Fibroblast of skin of left biceps (primary cell): ENCODE data around the gene FAM234B.
"Not testable (repeated sequence)": the region's sequence is repeated elsewhere in the genome, so short reads cannot be mapped to it uniquely, and the experiment has no call there.

ENCODE experiments used
- DNase-seq, 2 experiments: peaks; one replicate each; pipeline ENCODE4 v3.0.0-alpha.2; 2013; ENCODE audit warnings: low read depth in 2 of 2

The FAM234B gene

DNA sequence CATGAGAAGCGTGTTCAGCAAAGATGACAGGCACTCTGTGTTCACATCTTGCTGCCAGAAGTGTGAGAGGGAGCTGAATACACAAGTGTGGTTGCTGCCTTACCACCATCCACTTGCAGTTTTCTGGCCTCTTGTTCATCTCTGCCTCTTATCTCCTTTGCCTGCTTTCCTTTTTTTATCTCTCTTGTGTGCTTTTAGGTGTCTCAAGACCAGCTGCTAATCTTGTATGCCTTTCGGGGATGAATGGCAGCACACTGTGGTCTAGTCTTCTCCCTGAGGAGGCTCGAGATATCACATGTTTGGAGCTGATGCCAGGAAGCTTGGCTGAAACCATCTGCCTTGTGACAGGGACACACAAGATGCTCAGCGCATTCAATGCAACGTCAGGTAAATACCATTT is 17.2 kb downstream of the FAM234B start:
- no peak for DNase-seq

DNA sequence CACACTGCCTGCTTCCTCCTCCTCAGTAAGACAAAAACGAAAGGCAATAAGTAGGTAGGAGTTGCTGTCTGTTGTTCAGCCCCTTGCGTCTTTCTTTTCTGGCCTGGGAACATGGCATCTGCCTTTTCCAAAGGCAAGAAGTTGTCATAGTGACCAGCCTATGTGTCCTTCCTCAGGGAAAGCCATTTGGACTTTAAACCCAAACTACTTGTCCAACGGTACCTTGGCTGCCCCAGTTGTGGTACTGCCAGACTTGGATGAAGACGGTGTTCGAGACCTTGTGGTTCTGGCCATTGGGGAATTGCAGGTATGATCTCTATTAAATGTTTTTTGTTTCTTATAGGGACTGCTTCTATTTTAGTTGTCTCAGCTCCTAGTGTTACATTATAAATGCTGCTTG is 18.5 kb downstream of the FAM234B start:
- no peak for DNase-seq

DNA sequence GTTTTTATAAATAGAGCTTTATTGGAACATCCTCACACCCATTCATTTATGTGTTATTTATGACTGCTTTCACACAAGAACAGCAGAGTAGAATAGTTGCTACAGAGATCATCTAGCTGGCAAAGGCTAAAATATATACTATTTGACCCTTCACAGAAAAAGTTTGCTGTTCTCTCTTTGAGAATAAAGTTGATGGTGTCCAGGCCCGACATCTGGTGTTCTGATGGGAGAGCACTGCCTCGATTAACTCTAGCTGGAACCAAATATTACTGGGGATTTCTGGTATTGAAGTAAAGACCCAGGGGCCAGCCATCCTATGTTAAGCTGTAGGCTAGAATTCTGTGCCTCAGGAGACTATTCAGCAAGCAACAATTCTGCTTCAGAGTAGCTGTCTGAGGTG is 21.8 kb downstream of the FAM234B start:
- no peak for DNase-seq

GRCh38 chr12:13066459-13066858 is 22.3 kb downstream of the FAM234B start:
- no peak for DNase-seq

DNA sequence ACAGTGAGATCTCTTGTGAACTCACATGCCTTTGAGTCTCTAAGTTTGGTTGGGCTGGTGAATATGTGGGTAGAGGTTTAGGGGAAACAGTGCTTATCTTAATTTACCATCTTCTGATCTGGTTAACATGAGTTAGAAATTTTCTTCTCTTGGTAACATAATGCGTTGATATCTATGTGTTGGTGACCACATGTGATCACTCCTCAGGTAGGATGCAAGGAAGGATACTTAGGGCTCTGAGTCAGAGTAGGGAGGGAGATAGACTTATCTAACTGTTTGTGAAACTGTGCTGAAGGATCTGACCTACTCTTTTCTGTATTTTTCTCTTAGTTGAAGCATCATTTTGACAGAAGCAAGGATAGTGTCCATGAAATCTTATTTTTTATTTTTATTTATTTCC is 23.1 kb downstream of the FAM234B start:
- DNase-seq, result no peak

- DNase-seq, result no peak
Observed at GRCh38 chr12:13069380-13069779, 25.2 kb downstream of the FAM234B start.

DNA sequence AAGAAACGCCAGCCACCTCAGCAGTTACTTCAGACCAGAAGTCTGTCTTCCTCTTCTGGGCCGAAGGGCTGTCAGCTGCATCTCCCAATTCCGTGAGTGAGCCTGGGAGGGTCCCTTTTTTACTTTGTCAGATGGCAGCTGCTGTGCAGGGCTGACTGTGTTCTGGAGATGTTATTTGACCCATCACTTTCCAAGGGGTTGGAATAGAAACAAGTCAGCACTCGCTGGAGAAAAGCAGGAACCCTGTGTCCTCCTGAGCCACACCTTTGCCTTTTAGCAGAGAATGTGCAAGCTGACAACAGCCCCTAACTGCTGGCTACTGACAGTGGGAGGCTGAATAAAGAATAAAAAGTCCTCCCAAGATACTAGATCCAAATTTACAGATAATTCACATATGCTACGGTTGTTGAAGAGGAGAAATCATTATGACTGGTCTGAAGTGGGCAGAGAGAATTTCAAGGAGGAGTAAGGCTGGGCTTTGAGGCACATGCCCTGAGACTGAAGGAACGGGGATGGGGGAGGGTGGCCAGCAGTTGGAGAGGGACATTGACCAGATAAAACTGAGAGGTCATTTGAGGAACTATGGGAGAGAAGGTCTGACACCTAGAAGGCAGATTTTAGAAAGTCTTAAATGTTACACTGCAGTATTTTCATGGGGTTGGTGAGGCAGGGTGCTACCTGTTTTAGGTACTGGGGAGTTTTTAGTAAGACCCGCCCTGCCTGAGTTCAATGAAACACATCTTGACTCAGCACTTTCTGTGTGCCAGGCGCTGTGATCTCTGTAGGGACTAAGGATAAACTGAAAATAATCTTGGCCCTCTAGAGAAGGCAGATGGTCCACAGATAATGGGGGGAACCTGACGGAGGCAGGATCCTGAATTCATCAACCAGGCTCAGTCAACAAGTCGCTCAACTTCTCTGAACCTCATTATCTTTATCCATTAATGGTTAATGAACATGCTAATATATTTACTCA is 27.4 kb downstream of the FAM234B start:
- DNase-seq, result no peak

- DNase-seq, result no peak
Observed at GRCh38 chr12:13073173-13073572, 29.0 kb downstream of the FAM234B start.

- no peak for DNase-seq
Observed at GRCh38 chr12:13074396-13075117, 30.4 kb downstream of the FAM234B start.

DNA sequence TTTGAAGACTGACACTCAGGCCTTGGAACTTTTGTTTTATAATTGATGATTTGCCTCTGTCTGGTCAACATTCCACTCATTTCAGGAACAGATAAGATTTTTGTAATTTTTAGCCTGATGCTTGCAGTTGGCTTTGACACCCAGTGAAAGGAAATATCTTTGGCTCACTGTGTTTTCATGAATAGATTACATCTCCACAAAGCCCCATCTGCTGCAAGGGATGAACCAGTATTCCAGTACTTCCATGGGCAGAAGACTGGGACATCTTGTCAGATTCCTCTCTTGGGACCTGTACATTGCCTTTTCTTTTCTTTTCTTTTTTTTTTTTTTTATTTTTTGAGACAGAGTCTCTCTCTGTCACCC is 30.9 kb downstream of the FAM234B start:
- DNase-seq, result no peak

GRCh38 chr12:13075786-13076570 is 31.8 kb downstream of the FAM234B start:
- DNase-seq, result no peak

GRCh38 chr12:13079440-13079906 is 35.3 kb downstream of the FAM234B start:
- no peak for DNase-seq

DNA sequence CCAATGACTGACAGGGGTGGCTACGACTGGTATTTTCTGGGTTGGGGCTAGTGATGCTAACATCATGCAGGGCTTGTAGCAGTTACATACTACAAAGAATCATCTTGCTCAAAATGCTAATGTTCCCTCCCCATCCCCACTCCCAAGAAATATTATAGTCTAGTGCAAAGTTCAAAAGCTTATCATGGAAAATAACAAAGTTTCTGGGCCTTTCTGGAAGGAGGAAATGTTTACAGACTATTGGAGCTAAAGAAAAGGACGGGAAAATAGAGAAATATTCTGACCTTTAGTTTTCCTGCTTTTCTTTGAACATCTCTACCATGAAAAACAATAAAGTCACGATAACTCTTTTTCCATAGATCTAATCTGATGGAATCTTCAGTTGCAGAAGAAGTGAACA is 36.1 kb downstream of the FAM234B start:
- no peak for DNase-seq

GRCh38 chr12:13082861-13083260 is 38.7 kb downstream of the FAM234B start:
- DNase-seq, result no peak

DNA sequence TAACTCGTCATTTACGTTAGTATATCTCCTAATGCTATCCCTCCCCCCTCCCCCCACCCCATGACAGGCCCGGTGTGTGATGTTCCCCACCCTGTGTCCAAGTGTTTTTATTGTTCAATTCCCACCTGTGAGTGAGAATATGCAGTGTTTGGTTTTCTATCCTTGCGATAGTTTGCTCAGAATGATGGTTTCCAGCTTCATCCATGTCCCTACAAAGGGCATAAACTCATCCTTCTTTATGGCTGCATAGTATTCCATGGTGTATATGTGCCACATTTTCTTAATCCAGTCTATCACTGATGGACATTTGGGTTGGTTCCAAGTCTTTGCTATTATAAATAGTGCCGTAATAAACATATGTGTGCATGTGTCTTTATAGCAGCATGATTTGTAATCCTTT is 39.5 kb downstream of the FAM234B start:
- DNase-seq, result not testable (repeated sequence)

GRCh38 chr12:13084898-13085640 is 40.9 kb downstream of the FAM234B start:
- DNase-seq, result no peak

DNA sequence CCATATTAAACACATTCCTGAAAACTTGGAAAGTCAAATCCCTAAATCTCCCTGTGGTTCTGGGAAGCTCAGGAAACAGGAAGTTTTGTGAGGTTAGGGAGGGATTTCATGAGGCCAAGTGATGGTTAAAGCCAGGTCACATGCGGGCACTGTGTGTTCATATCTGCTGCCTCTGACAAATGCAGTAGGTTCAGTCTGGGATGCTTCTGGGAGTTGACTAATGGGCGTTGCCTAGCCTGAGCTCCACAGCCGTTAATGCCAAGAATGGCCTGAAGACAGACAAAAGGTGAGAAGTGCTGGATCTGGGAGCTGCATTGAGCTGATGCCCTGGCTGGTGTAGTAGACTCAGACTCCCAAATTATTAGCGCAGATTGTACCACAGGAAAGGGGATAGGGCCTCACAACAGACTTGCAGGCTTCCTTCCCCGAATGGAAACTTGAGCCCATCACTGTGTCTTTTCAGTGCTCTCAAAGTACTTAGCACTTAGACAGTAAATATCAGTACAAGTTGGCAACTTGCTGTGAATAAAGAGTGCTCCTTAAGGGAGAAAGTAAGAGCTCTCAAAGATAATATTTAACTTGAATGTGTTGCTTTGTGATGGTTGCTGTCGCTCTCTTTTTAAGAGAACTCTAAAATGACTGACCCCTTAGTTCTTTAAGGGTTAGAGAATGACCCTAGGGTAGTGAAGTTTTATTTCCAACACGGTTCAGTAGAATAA is 41.9 kb downstream of the FAM234B start:
- no peak for DNase-seq

GRCh38 chr12:13087766-13088165 is 43.6 kb downstream of the FAM234B start:
- DNase-seq, result no peak

- DNase-seq, result no peak
Observed at GRCh38 chr12:13088496-13088895, 44.3 kb downstream of the FAM234B start.

GRCh38 chr12:13090054-13090453 is 45.9 kb downstream of the FAM234B start:
- DNase-seq, result no peak

DNA sequence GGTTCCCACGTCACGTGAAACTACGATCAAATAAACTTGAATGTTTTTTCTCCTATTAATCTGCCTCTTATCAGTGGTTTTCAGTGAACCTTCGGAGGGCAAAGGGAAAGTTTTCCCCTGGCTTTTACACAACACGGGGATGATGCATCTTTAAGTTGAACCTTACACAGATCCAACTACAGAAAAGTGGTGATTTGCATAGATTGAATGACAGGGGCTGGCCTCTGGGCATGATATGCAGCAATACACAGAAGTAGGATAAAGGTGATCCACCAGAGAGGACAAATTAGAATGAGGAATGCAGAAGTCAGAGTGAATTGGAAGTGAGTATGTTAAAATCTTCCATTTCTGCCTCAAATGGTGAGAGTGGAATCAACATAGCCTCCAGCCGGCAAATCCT is 47.7 kb downstream of the FAM234B start:
- no peak for DNase-seq
